ENCODE data around the gene TOPBP1. TPM values are rescaled to one million over a fixed set of nuclear protein-coding genes. Genes with fewer than 3 reads are reported as not detected.

Gene TOPBP1
- total and polyA plus RNA-seq, 2 experiments from 2014 or later = 15.8 to 42.2 TPM

DNA sequence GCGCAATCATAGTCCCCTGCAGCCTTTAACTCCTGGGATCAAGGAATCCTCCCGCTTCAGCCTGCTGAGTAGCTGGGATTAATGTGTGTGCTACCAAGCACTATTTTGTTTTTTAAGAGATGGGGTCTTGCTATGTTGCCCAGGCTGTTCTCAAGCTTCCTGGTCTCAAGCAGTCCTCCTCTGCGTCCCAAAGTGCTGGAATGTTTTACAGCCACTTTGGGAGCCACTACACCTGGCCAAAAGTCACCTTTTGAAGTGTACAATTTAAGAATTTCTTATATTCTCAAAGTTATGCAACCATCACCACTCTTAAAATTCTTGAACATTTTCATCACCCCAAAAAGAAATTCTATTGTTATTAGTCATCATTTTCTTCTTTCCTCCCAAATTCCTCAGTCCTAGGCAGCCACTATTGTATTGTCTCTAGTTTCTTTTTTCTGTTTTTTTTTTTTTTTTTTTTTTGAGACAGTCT is 70.4 kb downstream of the TOPBP1 start (continued):
- TF ChIP-seq, protein P1, sequence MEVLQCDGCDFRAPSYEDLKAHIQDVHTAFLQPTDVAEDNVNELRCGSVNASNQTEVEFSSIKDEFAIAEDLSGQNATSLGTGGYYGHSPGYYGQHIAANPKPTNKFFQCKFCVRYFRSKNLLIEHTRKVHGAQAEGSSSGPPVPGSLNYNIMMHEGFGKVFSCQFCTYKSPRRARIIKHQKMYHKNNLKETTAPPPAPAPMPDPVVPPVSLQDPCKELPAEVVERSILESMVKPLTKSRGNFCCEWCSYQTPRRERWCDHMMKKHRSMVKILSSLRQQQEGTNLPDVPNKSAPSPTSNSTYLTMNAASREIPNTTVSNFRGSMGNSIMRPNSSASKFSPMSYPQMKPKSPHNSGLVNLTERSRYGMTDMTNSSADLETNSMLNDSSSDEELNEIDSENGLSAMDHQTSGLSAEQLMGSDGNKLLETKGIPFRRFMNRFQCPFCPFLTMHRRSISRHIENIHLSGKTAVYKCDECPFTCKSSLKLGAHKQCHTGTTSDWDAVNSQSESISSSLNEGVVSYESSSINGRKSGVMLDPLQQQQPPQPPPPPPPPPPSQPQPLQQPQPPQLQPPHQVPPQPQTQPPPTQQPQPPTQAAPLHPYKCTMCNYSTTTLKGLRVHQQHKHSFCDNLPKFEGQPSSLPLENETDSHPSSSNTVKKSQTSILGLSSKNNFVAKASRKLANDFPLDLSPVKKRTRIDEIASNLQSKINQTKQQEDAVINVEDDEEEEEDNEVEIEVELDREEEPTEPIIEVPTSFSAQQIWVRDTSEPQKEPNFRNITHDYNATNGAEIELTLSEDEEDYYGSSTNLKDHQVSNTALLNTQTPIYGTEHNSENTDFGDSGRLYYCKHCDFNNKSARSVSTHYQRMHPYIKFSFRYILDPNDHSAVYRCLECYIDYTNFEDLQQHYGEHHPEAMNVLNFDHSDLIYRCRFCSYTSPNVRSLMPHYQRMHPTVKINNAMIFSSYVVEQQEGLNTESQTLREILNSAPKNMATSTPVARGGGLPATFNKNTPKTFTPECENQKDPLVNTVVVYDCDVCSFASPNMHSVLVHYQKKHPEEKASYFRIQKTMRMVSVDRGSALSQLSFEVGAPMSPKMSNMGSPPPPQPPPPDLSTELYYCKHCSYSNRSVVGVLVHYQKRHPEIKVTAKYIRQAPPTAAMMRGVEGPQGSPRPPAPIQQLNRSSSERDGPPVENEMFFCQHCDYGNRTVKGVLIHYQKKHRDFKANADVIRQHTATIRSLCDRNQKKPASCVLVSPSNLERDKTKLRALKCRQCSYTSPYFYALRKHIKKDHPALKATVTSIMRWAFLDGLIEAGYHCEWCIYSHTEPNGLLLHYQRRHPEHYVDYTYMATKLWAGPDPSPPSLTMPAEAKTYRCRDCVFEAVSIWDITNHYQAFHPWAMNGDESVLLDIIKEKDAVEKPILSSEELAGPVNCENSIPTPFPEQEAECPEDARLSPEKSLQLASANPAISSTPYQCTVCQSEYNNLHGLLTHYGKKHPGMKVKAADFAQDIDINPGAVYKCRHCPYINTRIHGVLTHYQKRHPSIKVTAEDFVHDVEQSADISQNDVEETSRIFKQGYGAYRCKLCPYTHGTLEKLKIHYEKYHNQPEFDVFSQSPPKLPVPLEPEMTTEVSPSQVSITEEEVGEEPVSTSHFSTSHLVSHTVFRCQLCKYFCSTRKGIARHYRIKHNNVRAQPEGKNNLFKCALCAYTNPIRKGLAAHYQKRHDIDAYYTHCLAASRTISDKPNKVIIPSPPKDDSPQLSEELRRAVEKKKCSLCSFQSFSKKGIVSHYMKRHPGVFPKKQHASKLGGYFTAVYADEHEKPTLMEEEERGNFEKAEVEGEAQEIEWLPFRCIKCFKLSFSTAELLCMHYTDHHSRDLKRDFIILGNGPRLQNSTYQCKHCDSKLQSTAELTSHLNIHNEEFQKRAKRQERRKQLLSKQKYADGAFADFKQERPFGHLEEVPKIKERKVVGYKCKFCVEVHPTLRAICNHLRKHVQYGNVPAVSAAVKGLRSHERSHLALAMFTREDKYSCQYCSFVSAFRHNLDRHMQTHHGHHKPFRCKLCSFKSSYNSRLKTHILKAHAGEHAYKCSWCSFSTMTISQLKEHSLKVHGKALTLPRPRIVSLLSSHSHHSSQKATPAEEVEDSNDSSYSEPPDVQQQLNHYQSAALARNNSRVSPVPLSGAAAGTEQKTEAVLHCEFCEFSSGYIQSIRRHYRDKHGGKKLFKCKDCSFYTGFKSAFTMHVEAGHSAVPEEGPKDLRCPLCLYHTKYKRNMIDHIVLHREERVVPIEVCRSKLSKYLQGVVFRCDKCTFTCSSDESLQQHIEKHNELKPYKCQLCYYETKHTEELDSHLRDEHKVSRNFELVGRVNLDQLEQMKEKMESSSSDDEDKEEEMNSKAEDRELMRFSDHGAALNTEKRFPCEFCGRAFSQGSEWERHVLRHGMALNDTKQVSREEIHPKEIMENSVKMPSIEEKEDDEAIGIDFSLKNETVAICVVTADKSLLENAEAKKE (CRISPR knock-in tag; IDR thresholded peaks at IDR 0.05) = no peak
- TF ChIP-seq EZH2 (IDR thresholded peaks at IDR 0.05; ENCODE audit: low read depth, unreplicated experiment) = no peak

DNA sequence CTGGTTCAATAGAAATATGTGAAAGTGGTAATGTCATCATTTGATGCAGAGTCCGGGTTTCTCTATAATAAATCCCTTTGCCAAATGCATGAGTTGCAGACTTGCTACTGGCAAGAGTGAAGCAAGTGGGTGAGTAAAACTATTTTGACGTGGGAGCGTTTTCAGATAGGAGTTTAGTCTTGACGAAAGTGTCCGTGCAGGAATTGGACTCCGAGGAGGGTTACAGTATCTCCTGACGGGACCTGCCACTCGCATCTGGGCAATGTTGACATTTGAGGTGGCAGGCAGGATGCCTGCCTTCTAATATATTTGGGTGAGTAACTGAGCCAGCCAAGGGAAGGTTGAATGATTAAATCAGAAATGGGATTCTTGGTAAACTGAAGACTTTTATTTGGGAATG is 72.2 kb downstream of the TOPBP1 start:
- Histone ChIP-seq H3K36me3 (ENCODE audit: insufficient read depth) (peaks cover 47% of the 10 kb centered on the region), H3F3A (replicated peaks; ENCODE audit: low read depth) (no peaks in the 10 kb centered on the region; the same call in 1 of the 2 replicates), H2AFZ (no peak overlapping the region), H3K4me2 (no peak overlapping the region), H3K9me2 (ENCODE audit: insufficient read depth) (no peaks in the 10 kb centered on the region), H3K79me2 (replicated peaks; ENCODE audit: insufficient read depth) (no peaks in the 10 kb centered on the region; the same call in 1 of the 2 replicates), H3K4me3 (no peak overlapping the region), H3K4me1 (ENCODE audit: insufficient read depth) (no peaks in the 10 kb centered on the region), H4K20me1 (replicated peaks; ENCODE audit: insufficient read depth) (peaks cover 20% of the 10 kb centered on the region), H3K27me3 (ENCODE audit: insufficient read depth) (no peaks in the 10 kb centered on the region), H3K27ac (ENCODE audit: low read depth) (0 out of 2 replicates have a peak overlapping the region, but pooled peaks have one; percentile 39)
- Mint-ChIP-seq H3K4me1 (no peaks in the 10 kb centered on the region), H3K27me3 (ENCODE audit: insufficient read depth, low read depth, poor library complexity) (peaks cover 3% of the 10 kb centered on the region), H3K4me3 (no peak overlapping the region), H3K36me3 (ENCODE audit: low read depth) (peaks cover 51% of the 10 kb centered on the region), H3K9me3 (no peaks in the 10 kb centered on the region), H3K27ac (no peak overlapping the region)
- no peak for DNase-seq (ENCODE audit: low spot score)
- no peak for ATAC-seq
- TF ChIP-seq, protein P2, sequence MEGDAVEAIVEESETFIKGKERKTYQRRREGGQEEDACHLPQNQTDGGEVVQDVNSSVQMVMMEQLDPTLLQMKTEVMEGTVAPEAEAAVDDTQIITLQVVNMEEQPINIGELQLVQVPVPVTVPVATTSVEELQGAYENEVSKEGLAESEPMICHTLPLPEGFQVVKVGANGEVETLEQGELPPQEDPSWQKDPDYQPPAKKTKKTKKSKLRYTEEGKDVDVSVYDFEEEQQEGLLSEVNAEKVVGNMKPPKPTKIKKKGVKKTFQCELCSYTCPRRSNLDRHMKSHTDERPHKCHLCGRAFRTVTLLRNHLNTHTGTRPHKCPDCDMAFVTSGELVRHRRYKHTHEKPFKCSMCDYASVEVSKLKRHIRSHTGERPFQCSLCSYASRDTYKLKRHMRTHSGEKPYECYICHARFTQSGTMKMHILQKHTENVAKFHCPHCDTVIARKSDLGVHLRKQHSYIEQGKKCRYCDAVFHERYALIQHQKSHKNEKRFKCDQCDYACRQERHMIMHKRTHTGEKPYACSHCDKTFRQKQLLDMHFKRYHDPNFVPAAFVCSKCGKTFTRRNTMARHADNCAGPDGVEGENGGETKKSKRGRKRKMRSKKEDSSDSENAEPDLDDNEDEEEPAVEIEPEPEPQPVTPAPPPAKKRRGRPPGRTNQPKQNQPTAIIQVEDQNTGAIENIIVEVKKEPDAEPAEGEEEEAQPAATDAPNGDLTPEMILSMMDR (conservative IDR thresholded peaks at IDR 0.05; ENCODE audit: low read depth in 2 of 2) = no peak
- TF ChIP-seq CREB1 (CRISPR knock-in tag; IDR thresholded peaks at IDR 0.05; ENCODE audit: low read depth) (no peak), JUNB (IDR thresholded peaks at IDR 0.05; ENCODE audit: unreplicated experiment) (no peak), ZNF331 (CRISPR knock-in tag; IDR thresholded peaks at IDR 0.05; ENCODE audit: low read depth) (no peak), EZH2phosphoT487 (IDR thresholded peaks at IDR 0.05; ENCODE audit: unreplicated experiment) (no peak), EZH2 (IDR thresholded peaks at IDR 0.05; ENCODE audit: low read depth, unreplicated experiment) (no peak)
- TF ChIP-seq, protein P1 (CRISPR knock-in tag; IDR thresholded peaks at IDR 0.05) = no peak
